CD4-positive, alpha-beta T cell treated with Interleukin-15 for 1 hour (primary cell): ENCODE data around the gene CAMK4.
"Not testable (repeated sequence)": the region's sequence is repeated elsewhere in the genome, so short reads cannot be mapped to it uniquely, and the experiment has no call there.

Experiments
- DNase-seq: peaks from one replicate; pipeline ENCODE4 v3.0.0-alpha.2; 2020

Gene CAMK4

GRCh38 chr5:111229871-111230810, 6.0 kb downstream of the CAMK4 start:
- no peak for DNase-seq

DNA sequence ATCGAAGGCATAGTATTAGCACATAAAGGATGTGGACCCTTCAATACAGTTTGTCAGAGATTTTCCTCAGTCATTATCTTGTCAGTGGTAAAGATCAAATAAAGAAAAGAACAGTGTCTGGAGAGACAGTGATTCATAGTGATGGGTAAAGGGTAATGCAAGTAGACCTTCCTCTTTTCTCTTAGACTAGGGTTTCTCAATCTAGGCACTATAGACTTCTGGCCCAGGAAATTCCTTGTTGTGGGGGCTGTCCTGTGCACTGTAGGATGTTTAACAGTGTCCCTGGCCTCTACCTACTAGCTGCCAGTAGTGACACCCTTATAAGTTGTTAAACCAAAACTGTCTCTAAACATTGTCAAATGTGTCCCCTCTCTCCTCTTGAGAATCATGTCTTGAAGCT, 6.9 kb downstream of the CAMK4 start:
- DNase-seq, result no peak

DNA sequence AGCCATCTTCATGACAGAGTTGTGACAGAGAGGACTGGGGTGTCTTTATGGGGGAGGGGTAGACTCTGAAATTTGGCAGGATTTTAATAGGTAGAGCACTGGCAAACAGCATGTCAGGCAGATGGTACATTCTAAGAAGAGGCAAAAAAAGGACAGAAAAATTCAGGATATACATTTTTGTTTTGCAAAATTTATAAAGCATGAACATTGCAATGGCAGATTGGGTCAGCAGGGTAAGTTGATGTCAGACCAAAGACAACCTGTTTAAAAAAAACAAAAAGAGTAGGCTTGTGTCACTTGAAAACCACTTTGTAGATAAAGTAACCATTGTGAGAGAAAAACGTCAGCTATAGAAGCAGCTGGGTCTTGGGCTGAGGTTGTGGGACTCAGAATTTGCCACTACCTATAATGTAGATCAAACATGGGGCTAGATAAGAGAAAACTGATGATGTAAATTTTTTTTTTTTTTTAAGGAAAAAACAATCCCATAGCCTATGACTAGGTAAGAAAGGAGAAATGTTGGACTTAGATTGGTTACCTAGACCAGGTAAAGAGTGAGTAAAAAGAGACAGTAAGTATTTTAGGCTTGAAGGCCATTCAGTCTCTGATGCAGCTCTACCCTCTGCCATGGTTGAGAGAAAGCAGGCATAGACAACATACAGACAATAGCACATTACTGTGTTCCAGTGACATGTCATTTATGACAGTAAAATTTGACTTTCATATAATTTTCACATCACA, 8.3 kb downstream of the CAMK4 start:
- peak; percentile 51 for DNase-seq

DNA sequence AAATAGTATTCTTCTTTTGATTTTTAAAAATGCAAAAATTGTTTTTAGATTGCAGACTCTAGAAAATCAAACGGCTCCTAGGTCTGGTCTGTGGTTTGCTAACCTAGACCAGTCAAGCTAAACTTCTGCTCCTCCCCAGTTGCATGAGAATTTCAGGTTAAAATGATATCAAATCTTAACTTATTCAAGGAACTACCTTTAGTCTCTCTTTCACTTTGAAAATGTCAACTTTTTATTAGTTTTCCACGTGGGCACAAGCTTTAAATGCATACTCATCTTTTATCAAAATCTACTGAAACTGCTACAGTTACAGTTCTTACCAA, 8.8 kb downstream of the CAMK4 start:
- no peak for DNase-seq

- DNase-seq, result no peak
Measured at GRCh38 chr5:111234125-111234524, 9.9 kb downstream of the CAMK4 start.

- DNase-seq, result no peak
Measured at GRCh38 chr5:111235635-111236034, 11.5 kb downstream of the CAMK4 start.

DNA sequence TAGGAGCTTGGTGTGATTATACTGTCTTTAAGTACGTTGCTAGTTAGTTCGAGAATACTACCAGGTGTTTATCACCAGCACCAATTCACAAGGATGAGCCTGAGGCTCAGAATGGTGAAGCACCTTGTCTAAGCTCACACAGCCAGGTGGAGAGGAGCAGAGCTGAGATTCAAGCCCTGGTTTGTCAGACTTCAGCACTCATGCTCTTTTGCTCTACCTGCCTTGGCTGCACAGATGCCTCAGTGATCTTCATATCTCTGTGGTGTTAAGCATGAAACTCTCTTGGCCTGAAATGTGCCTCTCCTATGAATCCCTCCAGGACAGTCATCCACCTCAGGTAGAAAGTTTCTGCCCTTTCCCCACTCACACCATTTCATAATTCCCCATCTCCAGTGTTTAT, 12.2 kb downstream of the CAMK4 start:
- no peak for DNase-seq

- no peak for DNase-seq
Measured at GRCh38 chr5:111236995-111237394, 12.8 kb downstream of the CAMK4 start.

DNA sequence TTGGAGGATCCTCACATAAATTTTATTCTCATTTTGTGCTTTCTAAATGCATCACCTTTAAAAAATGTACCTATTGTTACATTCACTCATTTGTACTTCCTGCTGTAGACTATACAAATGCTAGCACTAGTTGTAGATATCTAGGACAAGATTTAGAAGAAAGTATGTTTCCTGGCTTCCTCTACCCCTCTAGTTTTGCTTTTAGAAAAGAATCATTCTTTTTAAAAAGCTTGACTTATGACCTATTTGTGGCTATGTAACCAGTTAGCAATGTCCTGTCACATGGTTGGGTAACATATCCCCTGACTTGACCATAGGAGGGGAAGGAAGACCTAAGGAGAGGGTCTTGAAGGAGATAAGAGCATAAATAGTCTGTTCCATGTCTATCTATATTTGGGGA, 13.3 kb downstream of the CAMK4 start:
- no peak for DNase-seq

DNA sequence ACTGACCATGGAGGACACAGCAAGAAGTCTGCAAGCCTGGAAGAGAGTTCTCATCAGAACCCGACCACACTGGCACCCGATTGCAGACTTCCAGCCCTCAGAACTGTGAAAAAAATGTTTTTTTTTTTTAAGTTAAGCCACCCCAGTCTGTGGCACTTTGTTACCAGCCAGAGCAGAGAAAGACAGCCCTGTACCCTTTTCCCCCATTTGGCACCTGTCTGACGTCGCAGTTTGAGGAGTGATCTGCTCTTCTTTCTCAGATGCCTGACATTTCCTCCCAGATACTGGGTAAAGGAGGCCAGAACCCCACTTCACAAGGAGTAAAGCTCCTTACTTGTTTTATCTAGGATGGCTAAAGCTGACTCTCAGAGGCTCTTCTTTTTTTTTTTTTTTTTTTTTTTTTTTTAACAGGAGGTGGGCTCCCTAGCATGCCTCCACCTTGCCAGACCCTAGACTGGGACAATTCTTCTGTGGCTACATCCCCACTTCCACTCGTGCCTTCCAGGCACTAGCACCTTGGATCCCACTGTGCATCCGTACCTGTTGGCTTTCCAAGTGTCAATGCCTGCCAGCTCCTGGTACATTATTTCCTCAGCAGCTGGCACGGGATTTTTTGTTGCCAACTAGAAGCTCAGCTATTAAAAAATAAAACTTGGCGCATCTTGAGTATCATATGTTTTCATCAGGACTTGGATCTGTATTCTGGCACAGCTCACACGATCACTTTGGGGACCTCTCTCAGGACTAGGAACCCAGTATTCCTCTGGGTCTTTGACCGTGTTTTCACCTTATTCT, 14.4 kb downstream of the CAMK4 start:
- no peak for DNase-seq

DNA sequence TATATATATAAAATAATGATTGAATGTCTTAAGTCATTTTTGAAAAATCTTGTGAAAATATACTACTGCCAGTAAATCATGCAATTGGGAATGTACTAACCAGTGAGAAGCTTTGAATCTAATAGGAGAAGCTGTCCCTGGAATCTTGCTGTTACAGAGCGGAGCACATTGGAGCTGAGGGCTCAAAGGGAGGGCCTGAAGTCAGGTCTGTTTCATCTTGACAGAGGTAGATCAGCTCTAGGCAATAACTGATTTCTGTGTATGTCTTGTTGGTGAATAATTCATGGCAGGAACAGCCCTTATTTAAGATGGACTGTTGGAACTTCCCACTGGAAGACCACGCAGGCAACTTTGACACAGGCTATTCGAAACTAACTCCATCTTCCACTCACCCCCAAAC, 17.5 kb downstream of the CAMK4 start:
- DNase-seq, result no peak

GRCh38 chr5:111242606-111243005, 18.4 kb downstream of the CAMK4 start:
- DNase-seq, result no peak

DNA sequence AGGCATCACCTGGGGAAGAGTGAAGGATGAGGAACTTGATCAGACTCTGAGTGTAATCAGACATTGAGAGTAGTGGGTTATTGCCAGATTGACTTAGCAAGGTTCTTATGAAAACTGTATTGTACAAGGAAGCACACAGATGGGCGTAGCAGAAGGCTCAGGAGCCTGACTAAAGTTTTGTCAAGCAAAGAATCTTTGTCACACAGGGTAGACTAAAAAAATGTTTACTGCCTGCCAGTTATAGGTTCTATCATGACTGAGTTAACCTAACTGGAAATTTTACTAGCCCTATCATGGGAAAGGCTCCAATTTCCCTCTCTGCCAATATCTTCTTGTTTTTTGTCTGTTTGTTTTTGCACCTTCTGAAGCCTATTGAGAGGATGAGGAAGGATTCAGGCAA, 19.1 kb downstream of the CAMK4 start:
- DNase-seq, result no peak

- no peak for DNase-seq
Measured at GRCh38 chr5:111245654-111246053, 21.5 kb downstream of the CAMK4 start.

DNA sequence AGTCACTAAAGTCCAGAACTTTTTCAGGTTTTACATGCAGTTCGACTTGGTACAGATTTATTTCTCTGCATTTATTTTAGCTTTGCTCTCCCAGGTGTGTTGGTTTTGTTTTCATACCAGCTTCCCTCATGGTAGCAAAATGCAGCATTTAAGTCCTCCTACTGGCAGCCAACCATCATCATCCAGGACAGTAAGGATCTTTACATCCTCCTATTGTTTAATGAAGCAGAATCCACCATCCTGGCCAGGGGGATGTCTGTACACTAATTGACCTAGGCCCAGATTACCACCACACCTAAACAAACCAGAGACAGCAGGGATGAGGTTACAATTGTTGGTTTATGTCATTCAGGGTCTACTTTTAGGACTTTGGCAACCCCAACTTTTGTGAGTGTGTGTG, 22.3 kb downstream of the CAMK4 start:
- DNase-seq, result no peak

DNA sequence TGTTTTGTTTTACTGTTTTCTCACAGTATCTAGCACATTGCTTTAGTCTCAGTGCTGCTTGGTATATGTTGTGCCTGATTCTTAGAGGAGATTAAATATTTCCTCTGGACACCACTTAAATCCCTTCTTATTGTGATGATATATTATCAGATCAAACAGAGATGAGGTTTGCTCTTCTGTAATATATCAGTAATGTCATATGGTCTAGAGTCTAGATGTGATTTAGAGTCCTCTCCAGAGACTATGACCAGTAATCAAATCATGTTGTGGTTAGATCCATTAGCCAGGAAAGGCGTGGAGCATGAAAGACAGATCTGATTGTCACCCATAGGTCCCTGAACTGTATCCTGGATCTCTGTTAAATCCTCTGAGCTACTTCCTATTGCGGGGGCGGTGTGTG, 24.4 kb downstream of the CAMK4 start:
- DNase-seq, result no peak

GRCh38 chr5:111251921-111252320, 27.7 kb downstream of the CAMK4 start:
- no peak for DNase-seq

GRCh38 chr5:111252799-111253545, 28.8 kb downstream of the CAMK4 start:
- no peak for DNase-seq

GRCh38 chr5:111254613-111255012, 30.4 kb downstream of the CAMK4 start:
- DNase-seq, result peak; percentile 65

DNA sequence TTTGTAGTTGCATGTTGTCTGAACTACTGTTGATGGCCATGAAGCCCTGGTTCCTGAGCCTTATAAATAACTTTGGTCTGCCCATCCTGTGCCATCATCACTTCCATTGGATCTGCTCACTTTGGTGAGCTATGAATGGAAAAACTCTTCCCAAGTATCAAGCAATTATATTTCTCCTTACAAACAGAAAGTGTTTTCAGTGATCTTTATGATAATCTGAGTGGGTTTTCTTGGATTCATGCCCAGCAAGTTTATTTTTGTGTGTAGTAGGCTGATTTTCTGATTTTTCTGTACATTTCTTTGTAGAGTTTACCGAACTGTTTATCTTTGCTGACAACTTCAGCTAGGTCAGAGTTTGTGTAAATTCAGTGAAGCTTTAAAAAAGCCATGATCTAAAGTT, 31.0 kb downstream of the CAMK4 start:
- no peak for DNase-seq

DNA sequence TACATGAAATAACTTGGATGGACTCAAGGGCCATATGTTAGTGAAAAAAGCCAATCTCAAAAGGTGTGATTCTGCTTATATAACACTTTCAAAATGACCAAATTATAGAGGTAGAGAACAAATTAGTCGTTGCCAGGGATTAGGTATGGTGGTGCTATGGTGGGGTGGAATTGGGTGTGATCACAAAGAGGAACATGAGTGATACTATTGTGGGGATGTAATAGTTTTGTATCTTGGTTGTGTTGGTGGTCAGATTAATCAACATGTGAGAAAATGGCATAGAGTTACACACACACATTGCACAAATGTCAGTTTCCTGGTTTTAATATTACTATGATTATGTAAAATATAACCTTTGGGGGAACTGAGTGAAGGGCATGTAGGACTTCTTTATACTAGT, 31.9 kb downstream of the CAMK4 start:
- no peak for DNase-seq

- DNase-seq, result not testable (repeated sequence)
Measured at GRCh38 chr5:111257610-111258009, 33.4 kb downstream of the CAMK4 start.

- no peak for DNase-seq
Measured at GRCh38 chr5:111259636-111260035, 35.5 kb downstream of the CAMK4 start.
